GM12878 (cell line): ENCODE data around the gene LDB2. TPM values are rescaled to one million over a fixed set of nuclear protein-coding genes. Genes with fewer than 3 reads are reported as not detected.

Experiments used
- ATAC-seq: fragments of 200-7000 bp; cut with Tn5 transposase; 3 replicates; pipeline ENCODE4 v1.9.1; 2020; ENCODE audit warnings: mild to moderate bottlenecking, moderate library complexity
- BruUV-seq: library from RNA; stranded (reverse); fragments of 400-500 nt; replicated peaks from 2 replicates; lab custom pipeline; 2021; lab: Mats Ljungman, UMichigan
- CTCF ChIA-PET: fragments of 300-600 bp; sonication (Branson Sonifier 250); formaldehyde crosslinking; extraction: SDS; loops from one replicate; lab custom pipeline; 2021; ENCODE audit warnings: inconsistent platforms; lab: Yijun Ruan, JAX
- POLR2A ChIA-PET: fragments of 350-600 bp; formaldehyde crosslinking; extraction: SDS; loops from one replicate; lab custom pipeline; 2021; ENCODE audit warnings: inconsistent platforms; lab: Charles Lee
- RAD21 ChIA-PET: fragments of 300-600 bp; sonication (Branson Sonifier 250); formaldehyde crosslinking; loops from one replicate; lab custom pipeline; 2023; ENCODE audit warnings: antibody characterized with exemption; ENCODE audit not compliant: unreplicated experiment; lab: Charles Lee
- SMC1A ChIA-PET: fragments of 300-600 bp; sonication (Branson Sonifier 250); formaldehyde crosslinking; loops from one replicate; lab custom pipeline; 2023; ENCODE audit not compliant: unreplicated experiment, uncharacterized antibody; lab: Charles Lee
- DNase-seq: peaks from one replicate; pipeline ENCODE4 v3.0.0-alpha.2; 2011; ENCODE audit warnings: low read depth, low spot score
- FAIRE-seq: peaks from 3 replicates; lab custom pipeline; 2011; peaks lifted over from hg19 to GRCh38; lab: Jason Lieb, UNC
- H2AFZ ChIP-seq: 2 replicates; pipeline ENCODE4 v1.6.0; 2011; ENCODE audit warnings: low read depth, low read length, control low read depth; ENCODE audit not compliant: control insufficient read depth
- H3K27ac ChIP-seq: 2 replicates; pipeline ENCODE4 v1.5.1; 2011; ENCODE audit warnings: control low read depth; ENCODE audit not compliant: control insufficient read depth, insufficient read depth
- H3K27me3 ChIP-seq, 2 experiments: replicated peaks in 1 of 2; 2 replicates each; pipeline versions ENCODE4 v1.6.0 to v1.6.1; 2011; ENCODE audit warnings: low read length in 1 of 2; ENCODE audit not compliant: control insufficient read depth in 2 of 2, insufficient read depth in 2 of 2
- H3K36me3 ChIP-seq, 2 experiments: 2 replicates each; pipeline ENCODE4 v1.5.1; 2011; ENCODE audit warnings: low read length in 1 of 2; ENCODE audit not compliant: control insufficient read depth in 2 of 2, insufficient read depth in 2 of 2
- H3K4me1 ChIP-seq: 2 replicates; pipeline ENCODE4 v1.6.1; 2011; ENCODE audit warnings: mild to moderate bottlenecking, low read length, moderate library complexity, mixed read lengths; ENCODE audit not compliant: control insufficient read depth, insufficient read depth
- H3K4me2 ChIP-seq: 2 replicates; pipeline ENCODE4 v1.6.0; 2011; ENCODE audit warnings: control low read depth; ENCODE audit not compliant: control insufficient read depth, insufficient read depth
- H3K4me3 ChIP-seq: fragments of 200-600 bp; sonication (generic); 2 replicates; pipeline ENCODE4 v1.5.1; 2016
- H3K79me2 ChIP-seq: 2 replicates; pipeline ENCODE4 v1.6.0; 2011; ENCODE audit warnings: low read length; ENCODE audit not compliant: control insufficient read depth, insufficient read depth
- H3K9ac ChIP-seq: 2 replicates; pipeline ENCODE4 v1.8.0; 2011; ENCODE audit warnings: low read length, control low read depth, mixed read lengths; ENCODE audit not compliant: control insufficient read depth, insufficient read depth
- H3K9me3 ChIP-seq: replicated peaks from 3 replicates; pipeline ENCODE4 v1.5.1; 2011; ENCODE audit warnings: mild to moderate bottlenecking, low read length; ENCODE audit not compliant: control insufficient read depth, insufficient read depth
- H4K20me1 ChIP-seq: 2 replicates; pipeline ENCODE4 v1.6.0; 2011; ENCODE audit not compliant: control insufficient read depth, insufficient read depth
- BACH1 ChIP-seq: fragments of 450-650 bp; IDR thresholded peaks from 2 replicates; pipeline ENCODE4 v1.6.1; 2017; ENCODE audit warnings: mild to moderate bottlenecking, borderline replicate concordance
- E4F1 ChIP-seq: fragments of 450-650 bp; IDR thresholded peaks from 2 replicates; pipeline ENCODE4 v1.6.1; 2018; ENCODE audit warnings: borderline replicate concordance, mild to moderate bottlenecking; ENCODE audit not compliant: partially characterized antibody
- EED ChIP-seq: sonication (generic); IDR thresholded peaks from 2 replicates; pipeline ENCODE4 v1.6.1; 2016; ENCODE audit warnings: antibody characterized with exemption, low read depth
- SKIL ChIP-seq: fragments of 450-650 bp; IDR thresholded peaks from 2 replicates; pipeline ENCODE4 v1.6.1; 2017; ENCODE audit warnings: mild to moderate bottlenecking, low read depth, inconsistent platforms; ENCODE audit not compliant: poor library complexity, severe bottlenecking
- SMARCA5 ChIP-seq: fragments of 450-650 bp; IDR thresholded peaks from 2 replicates; pipeline ENCODE4 v1.6.1; 2017; ENCODE audit warnings: mild to moderate bottlenecking
- SMC3 ChIP-seq: IDR thresholded peaks from 2 replicates; pipeline ENCODE4 v1.6.1; 2011; ENCODE audit warnings: low read length, improper control_type of control experiment, borderline replicate concordance
- ZBTB11 ChIP-seq: fragments of 450-650 bp; formaldehyde crosslinking; IDR thresholded peaks from 2 replicates; pipeline ENCODE4 v1.5.0; 2022; ENCODE audit warnings: mild to moderate bottlenecking, missing genetic modification characterization
- ZNF274 ChIP-seq: IDR thresholded peaks from one replicate; pipeline ENCODE4 v1.8.0; 2011; ENCODE audit not compliant: insufficient read length, insufficient read depth
- WGBS: methylation state at CpG from one replicate; pipeline ENCODE4 v1.1.6; 2016; ENCODE audit warnings: low lambda C conversion rate; ENCODE audit not compliant: insufficient replicate concordance, insufficient coverage; ENCODE audit errors: missing lambda C conversion rate; 5-methylcytosine and 5-hydroxymethylcytosine counted together
- in situ Hi-C: fragments of 300-500 bp; cut with MboI; formaldehyde crosslinking; loops from 9 replicates; pipeline ENCODE4 v1.14.3; 2018; ENCODE audit warnings: mixed read lengths
- intact Hi-C: fragments of 100-400 bp; cut with micrococcal nuclease; formaldehyde crosslinking; loops from one replicate; pipeline ENCODE4 v1.14.2; 2022; ENCODE audit not compliant: unreplicated experiment
- polyA plus RNA-seq, 11 experiments: library from polyadenylated mRNA; depleted of rRNA in 4 of 11; unstranded in 6 of 11; stranded (reverse) in 5 of 11; fragments of >200 nt; fragmentation: Nextera tagmentation in 4 of 11; fragmentation: Illumina TruSeq in 1 of 11; extraction: Ambion mirVana in 4 of 11; extraction: Trizol in 1 of 11; gene quantifications; 1 replicate in 1 of 11; 2 replicates in 10 of 11; pipeline versions ENCODE4 v1.2.1 to v1.2.3, GENCODE V29; 2011 to 2016; ENCODE audit warnings: inconsistent platforms in 2 of 11, missing spikeins in 2 of 11, low read depth in 1 of 11
- total RNA-seq, 4 experiments: library from RNA; depleted of rRNA in 3 of 4; stranded (reverse); fragments of >200 nt in 3 of 4; fragmentation: Illumina TruSeq in 1 of 4; extraction: Trizol in 1 of 4; gene quantifications; 2 replicates each; pipeline versions ENCODE4 v1.2.1 to v1.2.3, GENCODE V29; 2013 to 2021

Gene LDB2
- total and polyA plus RNA-seq, 10 of the 15 experiments (the other 5 are each of a cell fraction or from before 2014, with no cell fraction given), result 0.15 TPM; not detected in 9

GRCh38 chr4:16860516-16860915 lies 37.9 kb downstream of the LDB2 start:
- no peak for ATAC-seq
- ChIA-PET CTCF (no interaction called here), POLR2A (no interaction called here), RAD21 (no interaction called here), SMC1A (no interaction called here)
- no peaks in the 10 kb centered on the region for H3K79me2 ChIP-seq
- intact Hi-C loops (no loop called here), in situ Hi-C loops (no loop called here)
- H4K20me1 ChIP-seq, result no peaks in the 10 kb centered on the region
- 38% methylated on average over 1 of the region's 1 CpG for WGBS
- no peaks in the 10 kb centered on the region for H3K4me1 ChIP-seq
- no peak overlapping the region for H3K4me2 ChIP-seq
- no peak overlapping the region for H2AFZ ChIP-seq
- no peaks in the 10 kb centered on the region for H3K27me3 ChIP-seq
- no peak overlapping the region for H3K27ac ChIP-seq
- BruUV-seq, result no TSS peak
- no peaks in the 10 kb centered on the region for H3K9me3 ChIP-seq
- DNase-seq, result no peak
- no peak for FAIRE-seq
- no peaks in the 10 kb centered on the region for H3K36me3 ChIP-seq
- H3K9ac ChIP-seq, result no peak overlapping the region
- H3K4me3 ChIP-seq, result no peak overlapping the region
- no peak for TF ChIP-seq ZNF274
- no peak for TF ChIP-seq BACH1
- TF ChIP-seq EED, result no peak
- TF ChIP-seq SMARCA5, result no peak
- TF ChIP-seq E4F1, result no peak
- no peak for TF ChIP-seq ZBTB11 (CRISPR knock-in tag)
- TF ChIP-seq SMC3, result no peak
- no peak for TF ChIP-seq SKIL
